ENCODE data around the gene BUB1.
"Not testable (repeated sequence)": the region's sequence is repeated elsewhere in the genome, so short reads cannot be mapped to it uniquely, and the experiment has no call there.

BUB1 gene

GRCh38 chr2:110690083-110690965, 12.5 kb upstream of the BUB1 start:
- DNase-seq: no peak

GRCh38 chr2:110688594-110689091, 10.8 kb upstream of the BUB1 start:
- no peak for DNase-seq

- not testable (repeated sequence) for DNase-seq
Observed at GRCh38 chr2:110687775-110688484, 10.1 kb upstream of the BUB1 start.

- DNase-seq: no peak
Observed at GRCh38 chr2:110682872-110683271, 5.0 kb upstream of the BUB1 start.

GRCh38 chr2:110682267-110682666, 4.4 kb upstream of the BUB1 start:
- DNase-seq: no peak

GRCh38 chr2:110680709-110681108, 2.8 kb upstream of the BUB1 start:
- DNase-seq: no peak

- DNase-seq: no peak
Observed at GRCh38 chr2:110679865-110680264, 2.0 kb upstream of the BUB1 start.

- DNase-seq: no peak
Observed at GRCh38 chr2:110679337-110679707, 1.5 kb upstream of the BUB1 start.

GRCh38 chr2:110678457-110679336, 834 bp upstream of the BUB1 start:
- peak; percentile 50 for DNase-seq

GRCh38 chr2:110677080-110677479, 783 bp downstream of the BUB1 start:
- no peak for DNase-seq

- DNase-seq: no peak
Observed at GRCh38 chr2:110675679-110676078, 2.2 kb downstream of the BUB1 start.

- no peak for DNase-seq
Observed at GRCh38 chr2:110674620-110675555, 3.0 kb downstream of the BUB1 start.

GRCh38 chr2:110673201-110673600, 4.7 kb downstream of the BUB1 start:
- DNase-seq: no peak

- no peak for DNase-seq
Observed at GRCh38 chr2:110670826-110671225, 7.0 kb downstream of the BUB1 start.

- no peak for DNase-seq
Observed at GRCh38 chr2:110669079-110669478, 8.8 kb downstream of the BUB1 start.

- no peak for DNase-seq
Observed at GRCh38 chr2:110667071-110667470, 10.8 kb downstream of the BUB1 start.

GRCh38 chr2:110664135-110664534, 13.7 kb downstream of the BUB1 start:
- no peak for DNase-seq

GRCh38 chr2:110662560-110662959, 15.3 kb downstream of the BUB1 start:
- no peak for DNase-seq

GRCh38 chr2:110660558-110660957, 17.3 kb downstream of the BUB1 start:
- no peak for DNase-seq

- DNase-seq: no peak
Observed at GRCh38 chr2:110659248-110659647, 18.6 kb downstream of the BUB1 start.

- DNase-seq: peak; percentile 34
Observed at GRCh38 chr2:110657724-110658305, 20.0 kb downstream of the BUB1 start.

GRCh38 chr2:110655701-110656100, 22.2 kb downstream of the BUB1 start:
- no peak for DNase-seq

All from NCI-H82 (cell line).